HEK293 (cell line): Measurements from ENCODE around the gene HPCAL1.

Experiments used
- KLF1 ChIP-seq: fragments of 450-650 bp; formaldehyde crosslinking; IDR thresholded peaks from 2 replicates; pipeline ENCODE4 v1.5.1; 2016; ENCODE audit warnings: missing biosample characterization, missing genetic modification characterization
- KLF16 ChIP-seq: fragments of 450-650 bp; formaldehyde crosslinking; IDR thresholded peaks from 2 replicates; pipeline ENCODE4 v1.5.1; 2017; ENCODE audit warnings: missing biosample characterization, missing genetic modification characterization
- ZBTB1 ChIP-seq: fragments of 450-650 bp; formaldehyde crosslinking; IDR thresholded peaks from 2 replicates; pipeline ENCODE4 v1.5.1; 2016; ENCODE audit warnings: missing biosample characterization, missing genetic modification characterization
- ZBTB48 ChIP-seq: fragments of 450-650 bp; formaldehyde crosslinking; IDR thresholded peaks from 2 replicates; pipeline ENCODE4 v1.5.1; 2016; ENCODE audit warnings: missing biosample characterization, missing genetic modification characterization
- ZNF23 ChIP-seq: fragments of 450-650 bp; formaldehyde crosslinking; IDR thresholded peaks from 2 replicates; pipeline ENCODE4 v1.5.1; 2016; ENCODE audit warnings: missing biosample characterization, missing genetic modification characterization, borderline replicate concordance
- ZNF433 ChIP-seq: fragments of 450-650 bp; formaldehyde crosslinking; IDR thresholded peaks from 2 replicates; pipeline ENCODE4 v1.5.1; 2016; ENCODE audit warnings: missing biosample characterization, missing genetic modification characterization, low read depth
- ZNF610 ChIP-seq: fragments of 450-650 bp; formaldehyde crosslinking; IDR thresholded peaks from 2 replicates; pipeline ENCODE4 v1.5.1; 2016; ENCODE audit warnings: missing biosample characterization, missing genetic modification characterization, borderline replicate concordance
- ZNF747 ChIP-seq: fragments of 450-650 bp; formaldehyde crosslinking; IDR thresholded peaks from 2 replicates; pipeline ENCODE4 v1.5.1; 2016; ENCODE audit warnings: missing biosample characterization, missing genetic modification characterization
- TF ChIP-seq, protein P1 (sequence below): fragments of 450-650 bp; formaldehyde crosslinking; IDR thresholded peaks from 2 replicates; pipeline ENCODE4 v1.5.1; 2016; ENCODE audit warnings: missing biosample characterization, missing genetic modification characterization
- TF ChIP-seq, protein P2 (sequence below): fragments of 450-650 bp; formaldehyde crosslinking; IDR thresholded peaks from 2 replicates; pipeline ENCODE4 v1.5.1; 2016; ENCODE audit warnings: missing biosample characterization, missing genetic modification characterization
- TF ChIP-seq, protein P3 (sequence below): fragments of 450-650 bp; formaldehyde crosslinking; IDR thresholded peaks from 2 replicates; pipeline ENCODE4 v1.5.1; 2017; ENCODE audit warnings: missing biosample characterization, missing genetic modification characterization

DNA sequence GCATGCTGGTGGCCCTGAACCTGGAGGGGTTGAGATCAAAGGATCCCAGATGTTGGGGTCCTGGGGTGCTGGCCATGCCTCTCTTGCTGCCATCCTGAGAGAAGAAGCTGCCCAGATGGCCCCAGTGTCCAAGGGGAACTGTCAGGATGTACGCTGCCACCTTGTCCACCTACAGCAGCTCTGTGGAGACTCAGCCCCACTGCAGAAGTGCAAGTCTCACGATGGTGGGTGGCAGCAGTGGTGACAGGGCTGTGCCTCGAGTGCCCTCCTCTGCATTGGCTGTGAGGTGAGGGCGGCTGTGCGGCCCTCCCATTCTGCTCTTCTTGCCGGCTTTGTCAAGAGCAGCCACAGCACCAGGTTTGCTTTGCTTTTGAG is 120.7 kb downstream of the HPCAL1 start:
- no peak for TF ChIP-seq ZBTB1 (tag by site-specific recombination)
- TF ChIP-seq, protein P1, sequence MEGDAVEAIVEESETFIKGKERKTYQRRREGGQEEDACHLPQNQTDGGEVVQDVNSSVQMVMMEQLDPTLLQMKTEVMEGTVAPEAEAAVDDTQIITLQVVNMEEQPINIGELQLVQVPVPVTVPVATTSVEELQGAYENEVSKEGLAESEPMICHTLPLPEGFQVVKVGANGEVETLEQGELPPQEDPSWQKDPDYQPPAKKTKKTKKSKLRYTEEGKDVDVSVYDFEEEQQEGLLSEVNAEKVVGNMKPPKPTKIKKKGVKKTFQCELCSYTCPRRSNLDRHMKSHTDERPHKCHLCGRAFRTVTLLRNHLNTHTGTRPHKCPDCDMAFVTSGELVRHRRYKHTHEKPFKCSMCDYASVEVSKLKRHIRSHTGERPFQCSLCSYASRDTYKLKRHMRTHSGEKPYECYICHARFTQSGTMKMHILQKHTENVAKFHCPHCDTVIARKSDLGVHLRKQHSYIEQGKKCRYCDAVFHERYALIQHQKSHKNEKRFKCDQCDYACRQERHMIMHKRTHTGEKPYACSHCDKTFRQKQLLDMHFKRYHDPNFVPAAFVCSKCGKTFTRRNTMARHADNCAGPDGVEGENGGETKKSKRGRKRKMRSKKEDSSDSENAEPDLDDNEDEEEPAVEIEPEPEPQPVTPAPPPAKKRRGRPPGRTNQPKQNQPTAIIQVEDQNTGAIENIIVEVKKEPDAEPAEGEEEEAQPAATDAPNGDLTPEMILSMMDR (tag by site-specific recombination) = no peak
- no peak for TF ChIP-seq ZNF23 (tag by site-specific recombination)
- TF ChIP-seq ZNF610 (tag by site-specific recombination) = no peak
- no peak for TF ChIP-seq ZNF747 (tag by site-specific recombination)
- no peak for TF ChIP-seq ZNF433 (tag by site-specific recombination)
- no peak for TF ChIP-seq KLF16 (tag by site-specific recombination)
- TF ChIP-seq, protein P2, sequence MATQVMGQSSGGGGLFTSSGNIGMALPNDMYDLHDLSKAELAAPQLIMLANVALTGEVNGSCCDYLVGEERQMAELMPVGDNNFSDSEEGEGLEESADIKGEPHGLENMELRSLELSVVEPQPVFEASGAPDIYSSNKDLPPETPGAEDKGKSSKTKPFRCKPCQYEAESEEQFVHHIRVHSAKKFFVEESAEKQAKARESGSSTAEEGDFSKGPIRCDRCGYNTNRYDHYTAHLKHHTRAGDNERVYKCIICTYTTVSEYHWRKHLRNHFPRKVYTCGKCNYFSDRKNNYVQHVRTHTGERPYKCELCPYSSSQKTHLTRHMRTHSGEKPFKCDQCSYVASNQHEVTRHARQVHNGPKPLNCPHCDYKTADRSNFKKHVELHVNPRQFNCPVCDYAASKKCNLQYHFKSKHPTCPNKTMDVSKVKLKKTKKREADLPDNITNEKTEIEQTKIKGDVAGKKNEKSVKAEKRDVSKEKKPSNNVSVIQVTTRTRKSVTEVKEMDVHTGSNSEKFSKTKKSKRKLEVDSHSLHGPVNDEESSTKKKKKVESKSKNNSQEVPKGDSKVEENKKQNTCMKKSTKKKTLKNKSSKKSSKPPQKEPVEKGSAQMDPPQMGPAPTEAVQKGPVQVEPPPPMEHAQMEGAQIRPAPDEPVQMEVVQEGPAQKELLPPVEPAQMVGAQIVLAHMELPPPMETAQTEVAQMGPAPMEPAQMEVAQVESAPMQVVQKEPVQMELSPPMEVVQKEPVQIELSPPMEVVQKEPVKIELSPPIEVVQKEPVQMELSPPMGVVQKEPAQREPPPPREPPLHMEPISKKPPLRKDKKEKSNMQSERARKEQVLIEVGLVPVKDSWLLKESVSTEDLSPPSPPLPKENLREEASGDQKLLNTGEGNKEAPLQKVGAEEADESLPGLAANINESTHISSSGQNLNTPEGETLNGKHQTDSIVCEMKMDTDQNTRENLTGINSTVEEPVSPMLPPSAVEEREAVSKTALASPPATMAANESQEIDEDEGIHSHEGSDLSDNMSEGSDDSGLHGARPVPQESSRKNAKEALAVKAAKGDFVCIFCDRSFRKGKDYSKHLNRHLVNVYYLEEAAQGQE (tag by site-specific recombination) = no peak
- no peak for TF ChIP-seq ZBTB48
- TF ChIP-seq KLF1 (tag by site-specific recombination) = no peak
- TF ChIP-seq, protein P3, sequence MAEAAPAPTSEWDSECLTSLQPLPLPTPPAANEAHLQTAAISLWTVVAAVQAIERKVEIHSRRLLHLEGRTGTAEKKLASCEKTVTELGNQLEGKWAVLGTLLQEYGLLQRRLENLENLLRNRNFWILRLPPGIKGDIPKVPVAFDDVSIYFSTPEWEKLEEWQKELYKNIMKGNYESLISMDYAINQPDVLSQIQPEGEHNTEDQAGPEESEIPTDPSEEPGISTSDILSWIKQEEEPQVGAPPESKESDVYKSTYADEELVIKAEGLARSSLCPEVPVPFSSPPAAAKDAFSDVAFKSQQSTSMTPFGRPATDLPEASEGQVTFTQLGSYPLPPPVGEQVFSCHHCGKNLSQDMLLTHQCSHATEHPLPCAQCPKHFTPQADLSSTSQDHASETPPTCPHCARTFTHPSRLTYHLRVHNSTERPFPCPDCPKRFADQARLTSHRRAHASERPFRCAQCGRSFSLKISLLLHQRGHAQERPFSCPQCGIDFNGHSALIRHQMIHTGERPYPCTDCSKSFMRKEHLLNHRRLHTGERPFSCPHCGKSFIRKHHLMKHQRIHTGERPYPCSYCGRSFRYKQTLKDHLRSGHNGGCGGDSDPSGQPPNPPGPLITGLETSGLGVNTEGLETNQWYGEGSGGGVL (tag by site-specific recombination) = no peak
